COLO668 (cell line): Measurements from ENCODE around the gene KCNQ1OT1.
"Not testable (repeated sequence)": the region's sequence is repeated elsewhere in the genome, so short reads cannot be mapped to it uniquely, and the experiment has no call there.

Experiments used
- DNase-seq: peaks from one replicate; lab custom pipeline; 2025; ENCODE audit not compliant: unreplicated experiment; lab: John Stamatoyannopoulos, UW

Gene KCNQ1OT1

GRCh38 chr11:2655016-2655719 lies 44.6 kb downstream of the KCNQ1OT1 start:
- DNase-seq = peak; percentile 12

- peak; percentile 68 for DNase-seq
Observed at GRCh38 chr11:2653930-2654739, 45.7 kb downstream of the KCNQ1OT1 start.

- no peak for DNase-seq
Observed at GRCh38 chr11:2653198-2653551, 46.6 kb downstream of the KCNQ1OT1 start.

GRCh38 chr11:2652333-2653197 lies 47.2 kb downstream of the KCNQ1OT1 start:
- DNase-seq = no peak

GRCh38 chr11:2651826-2652271 lies 47.9 kb downstream of the KCNQ1OT1 start:
- no peak for DNase-seq

- no peak for DNase-seq
Observed at GRCh38 chr11:2651054-2651617, 48.7 kb downstream of the KCNQ1OT1 start.

- DNase-seq = no peak
Observed at GRCh38 chr11:2650343-2650867, 49.4 kb downstream of the KCNQ1OT1 start.

- no peak for DNase-seq
Observed at GRCh38 chr11:2649848-2650247, 49.9 kb downstream of the KCNQ1OT1 start.

GRCh38 chr11:2649400-2649799 lies 50.4 kb downstream of the KCNQ1OT1 start:
- DNase-seq = no peak

- DNase-seq = no peak
Observed at GRCh38 chr11:2647953-2648352, 51.8 kb downstream of the KCNQ1OT1 start.

- no peak for DNase-seq
Observed at GRCh38 chr11:2647167-2647566, 52.6 kb downstream of the KCNQ1OT1 start.

- DNase-seq = no peak
Observed at GRCh38 chr11:2645779-2646118, 54.0 kb downstream of the KCNQ1OT1 start.

- DNase-seq = no peak
Observed at GRCh38 chr11:2644844-2645778, 54.7 kb downstream of the KCNQ1OT1 start.

- DNase-seq = no peak
Observed at GRCh38 chr11:2643746-2644145, 56.0 kb downstream of the KCNQ1OT1 start.

GRCh38 chr11:2641623-2642022 lies 58.2 kb downstream of the KCNQ1OT1 start:
- no peak for DNase-seq

GRCh38 chr11:2639763-2640162 lies 60.0 kb downstream of the KCNQ1OT1 start:
- not testable (repeated sequence) for DNase-seq

GRCh38 chr11:2631161-2631560 lies 68.6 kb downstream of the KCNQ1OT1 start:
- DNase-seq = no peak

- DNase-seq = no peak
Observed at GRCh38 chr11:2630679-2631078, 69.1 kb downstream of the KCNQ1OT1 start.

GRCh38 chr11:2625183-2625582 lies 74.6 kb downstream of the KCNQ1OT1 start:
- DNase-seq = no peak

GRCh38 chr11:2621894-2622293 lies 77.9 kb downstream of the KCNQ1OT1 start:
- DNase-seq = no peak
